GM21529 (cell line): ENCODE data around the gene CDK14.
"Not testable (repeated sequence)": the region's sequence is repeated elsewhere in the genome, so short reads cannot be mapped to it uniquely, and the experiment has no call there.

Source experiments
- ATAC-seq: cut with Tn5 transposase; IDR thresholded peaks from one replicate; pipeline ENCODE4 v1.9.1; 2021; ENCODE audit not compliant: unreplicated experiment

The CDK14 gene

DNA sequence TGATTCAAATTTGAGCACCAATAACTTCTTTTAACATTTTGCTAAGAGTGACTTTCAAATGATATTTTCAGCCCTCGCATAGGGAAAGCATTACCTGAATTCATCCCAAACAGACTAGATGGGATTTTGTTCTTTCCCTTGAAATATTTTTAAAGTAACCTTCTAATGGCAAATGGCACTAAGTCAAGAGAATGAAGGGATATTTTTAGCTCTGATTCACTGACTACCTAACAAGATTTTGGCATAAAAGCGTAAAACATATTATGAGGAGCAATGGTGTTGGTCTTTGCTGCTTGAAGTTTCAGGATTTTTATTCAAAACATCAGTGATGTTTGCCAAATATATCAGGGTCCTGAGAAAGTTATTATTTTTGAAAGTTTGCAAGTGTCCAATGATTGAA lies 290.3 kb downstream of the CDK14 start:
- no peak for ATAC-seq

GRCh38 chr7:90889210-90889609 lies 293.1 kb downstream of the CDK14 start:
- ATAC-seq = no peak

DNA sequence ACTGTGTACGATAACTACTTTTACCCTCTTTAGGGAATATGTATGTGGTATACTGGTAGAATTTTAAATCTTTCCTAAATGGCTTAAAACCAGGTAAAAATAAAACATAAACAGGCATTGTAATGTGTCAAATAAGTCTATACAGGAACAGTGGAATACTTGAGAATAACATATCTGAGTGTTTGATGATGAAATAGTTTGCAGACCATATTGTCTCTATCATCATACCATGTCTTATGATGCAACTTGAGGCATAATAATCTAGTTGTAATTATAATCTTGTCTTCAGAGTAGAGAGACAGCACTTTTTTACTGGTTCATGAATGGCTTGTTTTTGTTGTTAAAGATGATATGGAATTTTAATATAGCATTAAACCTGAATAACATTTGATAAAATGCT lies 293.5 kb downstream of the CDK14 start:
- ATAC-seq = no peak

GRCh38 chr7:90891529-90891928 lies 295.4 kb downstream of the CDK14 start:
- ATAC-seq = no peak

- peak; percentile 85 for ATAC-seq
Observed at GRCh38 chr7:90892213-90892612, 296.1 kb downstream of the CDK14 start.

DNA sequence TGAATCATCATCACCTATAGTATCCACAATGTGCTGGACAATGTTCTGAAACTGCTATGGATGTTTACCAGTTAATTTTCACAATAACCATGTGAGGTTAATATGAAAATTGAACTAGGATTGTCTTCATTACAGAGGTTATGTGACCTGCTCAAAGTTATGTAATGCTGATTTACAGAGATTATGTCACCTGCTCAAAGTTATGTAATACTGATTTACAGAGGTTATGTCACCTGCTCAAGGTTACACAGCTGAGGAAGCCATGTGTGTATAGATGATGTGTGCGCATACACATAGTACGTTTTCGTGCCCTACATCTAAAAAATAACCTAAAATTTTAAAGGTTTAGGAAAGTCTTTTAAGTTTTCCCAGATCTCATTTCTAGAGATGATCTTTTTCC lies 298.0 kb downstream of the CDK14 start:
- no peak for ATAC-seq

- no peak for ATAC-seq
Observed at GRCh38 chr7:90896458-90896857, 300.3 kb downstream of the CDK14 start.

DNA sequence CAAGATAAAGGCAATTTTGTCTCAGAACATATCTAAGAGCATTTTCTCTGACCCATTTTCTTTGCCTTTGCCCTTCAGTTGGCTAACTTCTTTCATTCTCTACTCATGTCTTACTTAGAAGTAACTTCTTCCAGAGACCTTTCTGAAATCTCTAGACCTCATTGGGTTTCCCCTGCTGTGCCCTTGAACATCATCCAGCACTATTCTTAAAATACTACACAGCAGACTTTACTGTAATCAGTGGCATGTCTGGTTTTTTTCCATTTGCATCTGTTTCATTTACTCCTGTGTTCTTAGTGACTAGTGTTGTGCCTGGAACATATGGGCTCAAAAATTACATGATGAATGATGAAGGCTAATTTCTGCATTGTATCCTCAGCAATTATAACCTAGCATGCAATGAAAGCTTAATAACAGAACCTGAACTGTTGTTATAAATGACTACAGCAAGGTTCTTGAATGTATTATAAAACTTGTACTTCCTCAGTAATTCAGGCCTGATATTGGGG lies 301.9 kb downstream of the CDK14 start:
- ATAC-seq = peak; percentile 66

GRCh38 chr7:90900628-90901356 lies 304.7 kb downstream of the CDK14 start:
- ATAC-seq = no peak

GRCh38 chr7:90903841-90904240 lies 307.7 kb downstream of the CDK14 start:
- no peak for ATAC-seq

GRCh38 chr7:90910136-90910535 lies 314.0 kb downstream of the CDK14 start:
- ATAC-seq = no peak

DNA sequence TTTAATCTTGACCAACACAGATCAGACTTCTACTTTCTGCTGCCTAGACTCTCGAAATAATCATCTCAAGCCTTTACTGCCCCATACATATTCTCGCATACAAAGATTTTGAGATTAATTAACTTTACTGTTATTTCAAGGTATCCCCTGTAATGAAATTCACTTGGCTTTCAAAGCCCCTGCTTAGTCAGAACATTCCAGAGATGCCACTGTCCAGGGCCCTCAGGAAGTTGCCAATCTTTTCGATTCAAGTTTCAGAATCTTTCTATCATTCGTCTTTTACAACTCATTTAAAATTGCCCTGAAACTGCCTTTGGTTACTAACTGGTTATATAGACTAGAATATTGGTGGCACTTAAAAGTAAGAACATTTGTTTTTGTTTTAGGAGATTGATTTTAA lies 320.2 kb downstream of the CDK14 start:
- ATAC-seq = no peak

GRCh38 chr7:90917539-90917938 lies 321.4 kb downstream of the CDK14 start:
- ATAC-seq = no peak

GRCh38 chr7:90918303-90918702 lies 322.2 kb downstream of the CDK14 start:
- ATAC-seq = no peak

DNA sequence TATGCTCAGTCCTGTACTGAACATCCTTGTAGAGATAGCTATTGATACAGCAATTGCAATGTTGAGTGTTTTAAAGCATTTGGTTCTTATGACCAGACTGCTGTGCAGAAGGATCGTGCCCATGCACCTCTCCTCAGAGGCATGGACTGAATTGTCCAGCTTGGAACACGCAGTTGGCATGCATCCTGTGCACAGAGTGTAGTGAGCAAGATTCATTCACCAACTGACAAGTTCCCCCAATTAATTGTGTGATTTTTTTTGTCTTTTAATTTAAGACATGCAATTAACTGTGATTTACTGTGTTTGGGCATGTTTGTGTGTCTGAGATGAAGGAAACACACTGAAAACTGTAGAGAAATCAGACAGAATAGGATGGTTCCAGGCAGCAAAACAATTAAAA lies 323.7 kb downstream of the CDK14 start:
- no peak for ATAC-seq

- ATAC-seq = no peak
Observed at GRCh38 chr7:90920336-90920735, 324.2 kb downstream of the CDK14 start.

DNA sequence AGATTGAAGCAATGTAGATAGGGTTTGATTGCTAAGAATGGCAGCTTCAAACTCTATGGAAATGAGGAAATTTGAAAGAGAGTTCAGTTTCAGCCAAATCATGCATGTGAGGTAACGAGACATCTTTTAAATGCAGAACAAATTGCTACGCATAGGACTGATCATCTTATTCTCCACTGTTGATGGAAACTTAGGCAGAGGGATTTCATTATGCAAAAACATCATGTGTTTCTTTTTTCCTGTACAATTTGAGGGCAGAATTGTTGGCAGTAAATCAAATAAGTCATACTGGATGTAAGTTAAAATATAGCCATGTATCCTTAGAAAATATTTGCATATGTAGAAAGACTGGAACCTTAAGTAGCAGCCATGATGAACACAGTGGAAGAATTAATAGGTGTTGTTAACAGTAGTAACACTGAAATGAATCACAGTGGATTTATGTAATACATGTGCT lies 327.4 kb downstream of the CDK14 start:
- no peak for ATAC-seq

- not testable (repeated sequence) for ATAC-seq
Observed at GRCh38 chr7:90928700-90929424, 332.7 kb downstream of the CDK14 start.

DNA sequence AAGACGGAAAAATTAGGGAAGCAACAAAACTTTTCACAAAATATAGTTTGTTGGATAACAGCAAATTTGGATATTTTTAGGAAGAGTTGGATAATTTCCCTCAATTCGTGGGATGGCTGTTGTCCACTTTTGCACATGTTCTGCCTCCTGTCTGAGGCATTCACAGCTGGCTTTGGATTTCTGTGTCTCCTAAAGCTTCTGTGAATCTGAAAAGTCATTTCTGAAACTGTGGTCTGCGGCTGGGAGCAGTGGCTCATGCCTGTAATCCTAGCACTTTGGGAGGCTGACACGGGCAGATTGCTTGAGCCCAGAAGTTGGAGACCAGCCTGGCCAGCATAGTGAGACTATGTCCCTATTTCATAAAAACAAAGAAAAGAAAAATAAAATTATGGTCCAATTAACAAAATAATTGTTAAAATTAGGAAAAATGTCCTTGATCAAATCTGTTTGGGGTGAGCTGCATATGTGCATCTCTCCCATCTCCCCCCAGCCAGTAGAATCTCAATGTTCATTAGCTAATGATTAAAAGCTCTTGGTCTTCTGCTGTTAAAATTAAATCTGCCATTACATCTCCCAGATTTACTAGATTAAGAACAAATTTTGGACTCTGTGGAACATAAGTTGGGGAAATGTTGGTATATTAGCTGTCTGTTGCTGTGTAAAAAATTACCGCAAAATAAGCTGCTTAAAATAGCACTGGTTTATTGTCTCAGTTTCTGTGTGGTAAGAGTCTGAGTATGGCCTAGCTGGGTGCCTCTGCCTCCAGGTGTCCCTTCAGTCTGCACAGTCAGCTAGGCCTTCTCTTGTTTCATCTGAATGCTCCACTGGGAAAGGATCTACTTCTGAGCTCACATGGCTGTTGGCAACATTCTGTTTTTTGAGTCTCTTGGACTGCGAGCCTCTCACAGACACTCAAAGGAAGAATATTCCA lies 336.1 kb downstream of the CDK14 start:
- ATAC-seq = peak; percentile 98

GRCh38 chr7:90933041-90933440 lies 336.9 kb downstream of the CDK14 start:
- ATAC-seq = no peak

DNA sequence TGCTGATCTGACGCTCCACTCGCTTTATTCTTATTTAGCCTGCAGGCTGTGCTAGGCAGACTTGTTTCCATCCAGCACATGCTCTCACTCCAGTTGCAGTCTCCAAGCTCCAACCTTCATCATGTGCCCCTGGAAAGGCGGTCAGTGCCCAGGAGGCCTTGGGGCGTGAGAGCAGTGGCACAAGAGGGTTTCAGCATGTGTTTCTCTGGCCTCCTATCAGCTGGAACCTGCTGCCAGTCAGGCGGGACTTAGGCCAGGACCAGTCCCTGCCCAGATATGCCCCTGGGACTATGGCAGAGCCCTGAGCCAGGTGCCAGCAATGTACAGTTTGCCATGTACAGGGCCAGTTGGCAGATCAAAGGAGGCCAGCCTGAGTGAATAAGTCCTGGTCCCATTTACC lies 337.9 kb downstream of the CDK14 start:
- no peak for ATAC-seq
